Measurements from ENCODE around the gene CCL4.

CCL4 gene

GRCh38 chr17:36066365-36066985 lies 37.2 kb upstream of the CCL4 start:
- H3K27ac ChIP-seq (ENCODE audit: low read length): no peak overlapping the region
- H3K9ac ChIP-seq (ENCODE audit: low read length): no peak overlapping the region
- DNase-seq: no peak
- no peaks in the 10 kb centered on the region for H3K9me3 ChIP-seq (replicated peaks; ENCODE audit: insufficient read depth, low read length)
- no peaks in the 10 kb centered on the region for H3K9me2 ChIP-seq (replicated peaks; ENCODE audit: insufficient read depth, low read length)
- no peaks in the 10 kb centered on the region for H3K79me2 ChIP-seq (ENCODE audit: low read length)
- no peak overlapping the region for H3K4me3 ChIP-seq (ENCODE audit: low read length)
- H3K27me3 ChIP-seq (replicated peaks; ENCODE audit: insufficient read depth, low read length): no peaks in the 10 kb centered on the region
- no peaks in the 10 kb centered on the region for H4K20me1 ChIP-seq (ENCODE audit: insufficient read depth, low read length)
- H2AFZ ChIP-seq (ENCODE audit: low read length): no peak overlapping the region
- H3F3A ChIP-seq (ENCODE audit: insufficient read depth, low read length): no peaks in the 10 kb centered on the region
- H3K4me2 ChIP-seq (ENCODE audit: low read depth, low read length): no peak overlapping the region
- no peaks in the 10 kb centered on the region for H3K36me3 ChIP-seq (replicated peaks; ENCODE audit: insufficient read depth, low read length)
- no peak for TF ChIP-seq EZH2 (optimal IDR thresholded peaks at IDR 0.05; ENCODE audit: low read depth, low read length)
- TF ChIP-seq EZH2phosphoT487 (IDR thresholded peaks at IDR 0.05; ENCODE audit: low read length): no peak
- TF ChIP-seq CTCF (IDR thresholded peaks at IDR 0.05; ENCODE audit: low read length): no peak
- H3K4me1 ChIP-seq (ENCODE audit: low read length): no peaks in the 10 kb centered on the region

GRCh38 chr17:36068524-36068923 lies 35.1 kb upstream of the CCL4 start:
- no peak overlapping the region for H3K27ac ChIP-seq (ENCODE audit: low read length)
- no peaks in the 10 kb centered on the region for H3F3A ChIP-seq (ENCODE audit: insufficient read depth, low read length)
- H3K4me2 ChIP-seq (ENCODE audit: low read depth, low read length): no peak overlapping the region
- no peaks in the 10 kb centered on the region for H3K27me3 ChIP-seq (replicated peaks; ENCODE audit: insufficient read depth, low read length)
- no peak for DNase-seq
- no peak overlapping the region for H3K4me3 ChIP-seq (ENCODE audit: low read length)
- no peak overlapping the region for H3K9ac ChIP-seq (ENCODE audit: low read length)
- H3K9me2 ChIP-seq (replicated peaks; ENCODE audit: insufficient read depth, low read length): no peaks in the 10 kb centered on the region
- no peak overlapping the region for H2AFZ ChIP-seq (ENCODE audit: low read length)
- no peaks in the 10 kb centered on the region for H3K79me2 ChIP-seq (ENCODE audit: low read length)
- H3K36me3 ChIP-seq (replicated peaks; ENCODE audit: insufficient read depth, low read length): no peaks in the 10 kb centered on the region
- TF ChIP-seq EZH2 (optimal IDR thresholded peaks at IDR 0.05; ENCODE audit: low read depth, low read length): no peak
- no peak for TF ChIP-seq CTCF (IDR thresholded peaks at IDR 0.05; ENCODE audit: low read length)
- no peak for TF ChIP-seq EZH2phosphoT487 (IDR thresholded peaks at IDR 0.05; ENCODE audit: low read length)
- no peaks in the 10 kb centered on the region for H4K20me1 ChIP-seq (ENCODE audit: insufficient read depth, low read length)
- no peaks in the 10 kb centered on the region for H3K9me3 ChIP-seq (replicated peaks; ENCODE audit: insufficient read depth, low read length)
- no peaks in the 10 kb centered on the region for H3K4me1 ChIP-seq (ENCODE audit: low read length)

- no peaks in the 10 kb centered on the region for H3K36me3 ChIP-seq (replicated peaks; ENCODE audit: insufficient read depth, low read length)
- H3K4me1 ChIP-seq (ENCODE audit: low read length): peaks cover under 1% of the 10 kb centered on the region; the same call in 1 of the 2 replicates
- no peak overlapping the region for H2AFZ ChIP-seq (ENCODE audit: low read length)
- no peaks in the 10 kb centered on the region for H3K9me2 ChIP-seq (replicated peaks; ENCODE audit: insufficient read depth, low read length)
- H3K9me3 ChIP-seq (replicated peaks; ENCODE audit: insufficient read depth, low read length): no peaks in the 10 kb centered on the region
- H3K9ac ChIP-seq (ENCODE audit: low read length): no peak overlapping the region
- no peak overlapping the region for H3K27ac ChIP-seq (ENCODE audit: low read length)
- TF ChIP-seq EZH2 (optimal IDR thresholded peaks at IDR 0.05; ENCODE audit: low read depth, low read length) (no peak), CTCF (IDR thresholded peaks at IDR 0.05; ENCODE audit: low read length) (no peak), EZH2phosphoT487 (IDR thresholded peaks at IDR 0.05; ENCODE audit: low read length) (no peak)
- no peaks in the 10 kb centered on the region for H3K79me2 ChIP-seq (ENCODE audit: low read length)
- no peak overlapping the region for H3K4me2 ChIP-seq (ENCODE audit: low read depth, low read length)
- H3F3A ChIP-seq (ENCODE audit: insufficient read depth, low read length): no peaks in the 10 kb centered on the region
- no peaks in the 10 kb centered on the region for H3K27me3 ChIP-seq (replicated peaks; ENCODE audit: insufficient read depth, low read length)
- H4K20me1 ChIP-seq (ENCODE audit: insufficient read depth, low read length): no peaks in the 10 kb centered on the region
- no peak for DNase-seq
- no peak overlapping the region for H3K4me3 ChIP-seq (ENCODE audit: low read length)
Observed at GRCh38 chr17:36069136-36069535, 34.5 kb upstream of the CCL4 start.
